Measurements from ENCODE around the gene PBX1. TPM values are rescaled to one million over a fixed set of nuclear protein-coding genes. Genes with fewer than 3 reads are reported as not detected.

Gene PBX1
- total and polyA plus RNA-seq, 2 of the 4 experiments (the other 2 are of a cell fraction): 13.9 to 17.9 TPM

DNA sequence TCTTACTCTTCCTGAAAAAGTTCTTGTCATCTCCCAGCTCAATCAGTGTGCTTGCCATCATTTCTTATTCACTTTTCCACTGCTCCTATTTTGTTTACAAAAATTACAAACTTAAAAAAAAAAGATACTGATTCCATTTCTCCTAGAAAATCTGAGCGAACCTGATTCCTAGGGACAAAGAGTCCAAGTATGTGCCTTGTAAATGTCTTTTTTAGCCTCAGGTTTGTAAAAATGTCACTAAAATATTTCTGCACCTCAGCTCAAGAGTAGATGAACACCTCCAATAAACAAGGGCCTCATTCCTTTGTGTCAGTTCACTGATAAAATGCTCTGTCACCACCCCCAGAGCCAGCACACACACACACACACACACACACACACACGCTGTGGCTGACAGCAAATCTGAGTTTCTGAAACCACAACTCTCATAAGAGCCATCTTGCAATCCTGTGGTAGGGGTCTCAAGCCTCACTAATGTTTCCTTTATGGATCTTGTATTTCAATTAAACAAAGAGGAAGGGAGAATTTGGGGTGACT is 299.2 kb downstream of the PBX1 start:
- no TSS peak for BruUV-seq (replicated peaks)
- H2BK20ac ChIP-seq (ENCODE audit: low read depth, low read length): no peak overlapping the region
- H3K4me1 ChIP-seq (ENCODE audit: control insufficient read depth, insufficient read depth, low read length): no peaks in the 10 kb centered on the region; the same call in 1 of the 2 replicates
- no peak for TF ChIP-seq RAD21 (IDR thresholded peaks at IDR 0.05; ENCODE audit: low read length)
- TF ChIP-seq RFX5 (IDR thresholded peaks at IDR 0.05; ENCODE audit: low read depth, low read length): no peak
- TF ChIP-seq MAZ (IDR thresholded peaks at IDR 0.05; ENCODE audit: borderline replicate concordance, low read depth, low read length): no peak
- no peak for TF ChIP-seq MXI1 (IDR thresholded peaks at IDR 0.05; ENCODE audit: borderline replicate concordance, low read depth, low read length)
- TF ChIP-seq NFE2L2 (IDR thresholded peaks at IDR 0.05; ENCODE audit: low read depth, low read length): no peak
- no peak for TF ChIP-seq CHD1 (IDR thresholded peaks at IDR 0.05; ENCODE audit: low read depth, low read length)
- TF ChIP-seq BHLHE40 (IDR thresholded peaks at IDR 0.05; ENCODE audit: low read depth, low read length): no peak
- no peak for TF ChIP-seq RCOR1 (IDR thresholded peaks at IDR 0.05; ENCODE audit: insufficient replicate concordance, low read length)
- no peak for TF ChIP-seq FOS (IDR thresholded peaks at IDR 0.05; ENCODE audit: low read depth, low read length)
- TF ChIP-seq, protein P1, sequence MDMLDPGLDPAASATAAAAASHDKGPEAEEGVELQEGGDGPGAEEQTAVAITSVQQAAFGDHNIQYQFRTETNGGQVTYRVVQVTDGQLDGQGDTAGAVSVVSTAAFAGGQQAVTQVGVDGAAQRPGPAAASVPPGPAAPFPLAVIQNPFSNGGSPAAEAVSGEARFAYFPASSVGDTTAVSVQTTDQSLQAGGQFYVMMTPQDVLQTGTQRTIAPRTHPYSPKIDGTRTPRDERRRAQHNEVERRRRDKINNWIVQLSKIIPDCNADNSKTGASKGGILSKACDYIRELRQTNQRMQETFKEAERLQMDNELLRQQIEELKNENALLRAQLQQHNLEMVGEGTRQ (IDR thresholded peaks at IDR 0.05; ENCODE audit: low read depth, low read length): no peak
- no peak for TF ChIP-seq POLR2A (IDR thresholded peaks at IDR 0.05; ENCODE audit: low read depth, low read length)
- no peak for TF ChIP-seq SMC3 (IDR thresholded peaks at IDR 0.05; ENCODE audit: low read depth, low read length)
- no peak for TF ChIP-seq CEBPB (IDR thresholded peaks at IDR 0.05; ENCODE audit: low read depth, low read length)
- TF ChIP-seq, protein P2, sequence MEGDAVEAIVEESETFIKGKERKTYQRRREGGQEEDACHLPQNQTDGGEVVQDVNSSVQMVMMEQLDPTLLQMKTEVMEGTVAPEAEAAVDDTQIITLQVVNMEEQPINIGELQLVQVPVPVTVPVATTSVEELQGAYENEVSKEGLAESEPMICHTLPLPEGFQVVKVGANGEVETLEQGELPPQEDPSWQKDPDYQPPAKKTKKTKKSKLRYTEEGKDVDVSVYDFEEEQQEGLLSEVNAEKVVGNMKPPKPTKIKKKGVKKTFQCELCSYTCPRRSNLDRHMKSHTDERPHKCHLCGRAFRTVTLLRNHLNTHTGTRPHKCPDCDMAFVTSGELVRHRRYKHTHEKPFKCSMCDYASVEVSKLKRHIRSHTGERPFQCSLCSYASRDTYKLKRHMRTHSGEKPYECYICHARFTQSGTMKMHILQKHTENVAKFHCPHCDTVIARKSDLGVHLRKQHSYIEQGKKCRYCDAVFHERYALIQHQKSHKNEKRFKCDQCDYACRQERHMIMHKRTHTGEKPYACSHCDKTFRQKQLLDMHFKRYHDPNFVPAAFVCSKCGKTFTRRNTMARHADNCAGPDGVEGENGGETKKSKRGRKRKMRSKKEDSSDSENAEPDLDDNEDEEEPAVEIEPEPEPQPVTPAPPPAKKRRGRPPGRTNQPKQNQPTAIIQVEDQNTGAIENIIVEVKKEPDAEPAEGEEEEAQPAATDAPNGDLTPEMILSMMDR (conservative IDR thresholded peaks at IDR 0.05; ENCODE audit: low read depth, low read length): no peak
- TF ChIP-seq MAFK (IDR thresholded peaks at IDR 0.05; ENCODE audit: low read depth, low read length): no peak
- TF ChIP-seq, protein P3, sequence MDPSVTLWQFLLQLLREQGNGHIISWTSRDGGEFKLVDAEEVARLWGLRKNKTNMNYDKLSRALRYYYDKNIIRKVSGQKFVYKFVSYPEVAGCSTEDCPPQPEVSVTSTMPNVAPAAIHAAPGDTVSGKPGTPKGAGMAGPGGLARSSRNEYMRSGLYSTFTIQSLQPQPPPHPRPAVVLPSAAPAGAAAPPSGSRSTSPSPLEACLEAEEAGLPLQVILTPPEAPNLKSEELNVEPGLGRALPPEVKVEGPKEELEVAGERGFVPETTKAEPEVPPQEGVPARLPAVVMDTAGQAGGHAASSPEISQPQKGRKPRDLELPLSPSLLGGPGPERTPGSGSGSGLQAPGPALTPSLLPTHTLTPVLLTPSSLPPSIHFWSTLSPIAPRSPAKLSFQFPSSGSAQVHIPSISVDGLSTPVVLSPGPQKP (IDR thresholded peaks at IDR 0.05; ENCODE audit: borderline replicate concordance, low read depth, low read length): no peak
- H2AFZ ChIP-seq (replicated peaks; ENCODE audit: low read length, poor library complexity): no peak overlapping the region
- no peaks in the 10 kb centered on the region for H4K20me1 ChIP-seq (ENCODE audit: insufficient read depth, low read length)
- no peak for DNase-seq
- in situ Hi-C loops (cut with MboI; ENCODE audit: low sequenced_read_pairs) (no loop called here), intact Hi-C loops (cut with micrococcal nuclease) (no loop called here), dilution Hi-C loops (cut with HindIII; ENCODE audit: low sequenced_read_pairs, unreplicated experiment) (no loop called here)
- H3K9me1 ChIP-seq (ENCODE audit: insufficient read depth, low read length): no peaks in the 10 kb centered on the region
- WGBS, 2 experiments (ENCODE audit: extremely low coverage in 2 of 2, insufficient read length in 1 of 2): no CpG with 5 or more reads among the region's 2 CpGs
- H4K5ac ChIP-seq (ENCODE audit: low read depth, low read length): no peak overlapping the region
- H3K23ac ChIP-seq (ENCODE audit: low read depth, low read length): no peak overlapping the region
- no peak overlapping the region for H2BK120ac ChIP-seq (ENCODE audit: low read depth, low read length)
- no peaks in the 10 kb centered on the region for H3K36me3 ChIP-seq (ENCODE audit: control insufficient read depth, insufficient read depth, low read length)
- no peak overlapping the region for H3K4ac ChIP-seq (ENCODE audit: low read depth, low read length)
- no peak overlapping the region for H3K4me3 ChIP-seq (ENCODE audit: insufficient read depth, low read depth, low read length)
- H2BK5ac ChIP-seq (ENCODE audit: low read depth, low read length, poor library complexity, severe bottlenecking): no peak overlapping the region
- no peak overlapping the region for H3K18ac ChIP-seq (ENCODE audit: low read depth, low read length)
- H3K79me1 ChIP-seq (ENCODE audit: low read depth in 1 of 2, low read length in 2 of 2): no peaks in the 10 kb centered on the region
- H4K91ac ChIP-seq (ENCODE audit: insufficient read depth, low read depth, low read length): no peak overlapping the region
- no peak for ATAC-seq (ENCODE audit: low read depth)
- H3K9me3 ChIP-seq (ENCODE audit: control insufficient read depth, insufficient read depth, low read length): no peaks in the 10 kb centered on the region
- POLR2A ChIA-PET (ENCODE audit: unreplicated experiment): no interaction called here
- no peak overlapping the region for H3K9ac ChIP-seq (ENCODE audit: low read depth, low read length)
- peaks cover 3% of the 10 kb centered on the region; the same call in 1 of the 2 replicates for H3K27me3 ChIP-seq (ENCODE audit: control insufficient read depth, insufficient read depth, low read length)
- CTCF ChIA-PET: no interaction called here
- no peak overlapping the region for H2AK5ac ChIP-seq (ENCODE audit: low read depth, low read length)
- no peak overlapping the region for H3K14ac ChIP-seq (replicated peaks; ENCODE audit: low read depth, low read length)
- H2AK9ac ChIP-seq (replicated peaks; ENCODE audit: low read depth, low read length, poor library complexity): no peak overlapping the region
- no peak overlapping the region for H4K8ac ChIP-seq (ENCODE audit: low read depth in 2 of 2, low read length in 2 of 2)
- no peak overlapping the region for H2BK15ac ChIP-seq (ENCODE audit: low read depth, low read length)
- no peak overlapping the region for H3K56ac ChIP-seq (ENCODE audit: extremely low read depth, insufficient read depth, low read length)
- H3K4me2 ChIP-seq (ENCODE audit: low read depth, low read length): no peak overlapping the region
- no peak overlapping the region for H3K27ac ChIP-seq (ENCODE audit: insufficient read depth, low read length)
